HUDEP-2 (cell line): Measurements from ENCODE around the gene PTTG1IP.
A peak's percentile ranks its signal among the peaks of the same experiment; 100 is the strongest.

Source experiments
- DNase-seq, 76 experiments: peaks; one replicate each; lab custom pipeline; 2025; ENCODE audit not compliant: unreplicated experiment in 76 of 76; lab: John Stamatoyannopoulos, UW

Gene PTTG1IP

DNA sequence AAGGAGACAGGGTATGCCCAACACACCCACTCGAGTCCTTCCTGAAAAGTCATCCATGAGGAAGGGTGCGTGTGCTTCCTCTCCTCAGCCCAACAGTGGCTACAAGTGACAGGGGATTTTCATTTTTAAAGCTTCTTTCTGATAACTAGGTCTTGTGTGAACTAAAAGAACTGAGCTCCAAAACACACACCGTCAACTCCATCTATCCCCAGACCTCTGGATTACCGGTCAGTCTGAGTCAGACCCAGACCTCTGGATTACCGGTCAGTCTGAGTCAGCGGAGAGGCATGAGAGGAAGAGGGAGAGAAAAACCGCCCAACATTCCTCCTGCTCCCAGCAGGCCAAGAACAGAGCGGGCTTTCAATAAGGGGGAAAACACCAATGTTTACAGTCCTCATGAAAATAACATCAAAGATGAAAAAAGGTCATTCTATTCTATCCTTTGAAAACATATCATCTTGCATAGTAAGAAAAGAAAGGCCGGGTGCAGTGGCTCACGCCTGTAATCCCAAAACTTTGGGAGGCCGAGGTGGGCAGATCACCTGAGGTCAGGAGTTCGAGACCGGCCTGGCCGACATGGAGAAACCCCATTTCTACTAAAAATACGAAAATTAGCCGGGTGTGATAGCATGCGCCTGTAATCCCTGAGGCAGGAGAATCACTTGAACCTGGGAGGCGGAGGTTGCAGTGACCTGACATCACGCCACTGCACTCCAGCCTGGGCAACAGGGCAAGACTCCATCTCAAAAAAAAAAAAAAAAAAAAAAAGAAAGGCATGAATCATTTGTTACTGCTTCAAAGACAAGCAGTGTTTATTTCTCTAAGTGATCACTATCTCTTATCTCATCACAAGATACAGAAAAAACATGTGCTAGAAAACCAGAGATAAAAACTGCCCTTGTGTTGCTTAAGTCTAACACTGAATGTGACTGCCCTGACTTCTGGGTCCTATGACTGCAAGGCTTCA lies 3.4 kb downstream of the PTTG1IP start:
- peak in 17 of 76 experiments; percentile 13 to 69 (median 40) for DNase-seq

GRCh38 chr21:44868707-44869106 lies 4.8 kb downstream of the PTTG1IP start:
- DNase-seq, result peak in 1 of 76 experiments; percentile 33

DNA sequence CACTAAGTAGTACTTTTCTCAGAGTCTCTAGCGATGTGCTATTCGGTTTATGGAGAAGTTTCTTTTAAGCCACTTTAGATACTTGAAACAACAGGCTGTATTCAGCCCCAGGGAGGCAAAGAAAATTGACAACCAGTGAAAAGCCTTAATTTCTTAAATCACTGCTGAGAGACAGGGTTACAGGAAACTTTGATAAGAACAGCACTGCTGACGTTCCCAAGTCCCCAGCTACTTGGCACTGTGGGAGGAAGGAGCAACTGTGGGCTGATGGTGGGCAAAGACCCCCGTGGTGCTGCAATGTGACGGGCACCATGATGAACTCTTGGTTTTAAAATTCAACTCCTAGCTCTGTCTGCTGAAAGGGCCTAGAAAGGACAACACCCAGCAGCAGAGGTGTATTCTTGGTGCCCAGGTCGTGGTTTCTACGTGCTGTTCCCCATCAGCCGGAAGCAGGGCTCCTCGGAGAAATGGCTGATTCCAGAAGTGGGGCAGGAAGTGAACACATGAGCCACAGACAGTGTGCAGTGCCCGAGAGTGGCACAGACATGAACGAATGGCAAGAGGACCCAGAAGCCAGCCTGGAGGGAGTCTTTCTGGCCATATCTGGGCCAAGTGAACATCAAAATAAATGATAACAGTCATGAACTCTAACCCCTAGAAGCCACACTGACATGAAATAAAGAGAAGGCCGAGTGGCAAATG lies 5.3 kb downstream of the PTTG1IP start:
- no peak for DNase-seq

DNA sequence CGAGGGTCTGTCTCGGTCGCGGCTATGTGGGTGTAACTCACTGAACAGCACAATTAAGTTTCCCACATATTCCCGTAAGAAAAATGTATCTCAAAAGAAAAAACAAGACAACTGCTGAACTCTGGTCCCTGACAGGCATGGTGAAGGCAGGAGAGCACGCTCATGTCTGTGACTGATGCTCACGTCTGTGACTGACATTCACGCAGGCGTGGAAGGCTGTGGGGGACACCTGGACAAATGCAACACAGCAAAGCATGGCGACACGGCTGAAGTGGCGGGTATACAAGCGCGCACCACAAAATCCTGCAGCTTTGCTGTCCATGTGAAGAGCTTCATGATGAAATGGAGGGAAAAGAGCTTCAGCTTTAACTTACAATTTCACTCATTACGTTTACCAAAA lies 6.0 kb downstream of the PTTG1IP start:
- DNase-seq, result no peak

- DNase-seq, result no peak
Measured at GRCh38 chr21:44866780-44867179, 6.7 kb downstream of the PTTG1IP start.

GRCh38 chr21:44865561-44866280 lies 7.8 kb downstream of the PTTG1IP start:
- peak in 48 of 76 experiments; percentile 16 to 76 (median 41) for DNase-seq

- DNase-seq, result no peak
Measured at GRCh38 chr21:44862869-44863685, 10.4 kb downstream of the PTTG1IP start.

DNA sequence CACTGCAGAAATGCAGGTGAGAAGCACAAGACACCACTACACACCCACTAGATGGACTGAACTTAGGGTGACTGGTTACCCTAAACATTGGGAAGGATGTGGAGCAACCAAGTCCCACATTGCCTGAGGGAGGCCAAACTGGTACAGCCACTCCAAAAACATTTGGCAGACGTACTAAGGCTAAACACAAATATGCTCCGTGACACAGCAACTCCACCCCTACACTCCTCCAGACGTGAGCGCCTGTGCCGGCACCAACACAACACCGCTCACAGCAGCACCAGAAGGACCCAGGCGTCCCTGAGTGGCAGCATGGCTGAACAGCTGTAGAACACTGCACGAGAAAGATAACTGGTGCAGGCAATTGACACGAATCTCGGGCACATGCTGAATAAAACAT lies 14.7 kb downstream of the PTTG1IP start:
- DNase-seq, result no peak

GRCh38 chr21:44858291-44858690 lies 15.2 kb downstream of the PTTG1IP start:
- no peak for DNase-seq

DNA sequence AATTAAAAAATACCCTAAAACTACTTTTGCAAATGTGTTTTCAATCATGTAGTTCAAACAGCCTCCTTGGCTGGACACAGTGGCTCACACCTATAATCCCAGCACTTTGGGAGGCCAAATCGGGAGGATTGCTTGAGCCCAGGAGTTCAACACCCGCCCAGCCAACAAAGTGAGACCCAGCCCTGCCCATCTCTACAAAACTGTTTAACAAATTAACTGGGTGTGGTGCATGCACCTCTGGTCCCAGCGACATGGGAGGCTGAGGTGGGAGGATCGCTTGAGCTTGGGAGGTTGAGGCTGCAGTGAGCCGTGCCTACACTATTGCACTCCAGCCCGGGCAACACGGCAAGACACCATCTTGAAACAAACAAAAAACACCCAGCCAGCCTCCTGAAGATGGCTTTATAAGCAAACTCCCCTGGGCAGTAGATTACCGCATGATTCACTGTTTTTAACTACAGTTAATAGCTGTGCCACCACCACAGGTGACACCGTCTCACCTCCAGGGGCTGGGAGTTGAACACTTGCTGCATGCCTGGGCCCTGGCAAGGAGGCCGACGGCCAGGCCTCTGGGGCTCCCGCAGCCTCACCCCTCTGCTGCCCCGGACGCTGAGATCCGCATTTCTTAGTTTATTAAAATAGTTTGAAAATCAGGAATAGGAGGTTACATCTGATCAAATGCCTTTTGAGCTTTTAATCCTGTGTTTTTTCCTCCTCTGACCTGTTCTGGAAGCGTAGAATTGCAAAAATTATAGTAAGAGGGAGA lies 16.2 kb downstream of the PTTG1IP start:
- DNase-seq, result no peak

DNA sequence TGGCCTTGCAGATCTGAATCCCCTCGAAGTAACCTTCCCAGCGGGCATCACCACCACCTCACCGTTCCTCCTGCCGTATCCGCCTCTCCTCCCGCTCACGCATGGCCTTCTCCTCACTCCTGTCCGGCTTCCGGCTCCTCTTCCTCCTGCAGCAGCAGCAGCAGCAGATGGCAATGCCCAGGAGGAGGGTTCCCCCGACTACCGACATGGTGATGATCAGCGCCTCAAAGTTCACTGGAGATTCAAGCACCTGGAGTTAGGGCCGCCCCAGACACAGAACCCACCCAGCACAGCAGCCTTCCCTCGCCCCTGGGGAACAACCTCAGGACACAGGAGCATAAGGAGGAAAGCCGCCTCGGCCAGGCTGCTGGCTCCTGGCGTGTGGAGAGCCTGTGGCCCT lies 17.4 kb downstream of the PTTG1IP start:
- DNase-seq, result peak in 5 of 76 experiments; percentile 22 to 36 (median 28)

DNA sequence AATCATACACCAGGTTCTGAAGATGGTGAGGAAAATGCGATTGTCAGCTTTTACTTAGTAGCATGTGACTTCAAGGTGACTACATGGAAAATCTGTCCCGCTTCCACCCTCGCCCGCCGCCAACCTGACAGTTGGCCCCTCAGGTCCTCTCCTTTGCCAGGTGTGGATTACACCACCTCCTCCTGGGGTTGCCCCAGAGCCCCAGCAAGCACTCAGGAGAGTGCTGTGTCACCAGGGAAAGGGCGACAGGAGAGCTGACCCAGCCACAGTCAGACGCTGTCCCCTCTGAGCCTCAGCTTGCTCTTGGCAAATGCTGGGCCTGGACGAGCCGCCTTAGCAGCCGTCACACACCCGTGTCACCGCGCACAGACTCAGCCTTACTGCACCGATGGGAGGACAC lies 17.9 kb downstream of the PTTG1IP start:
- no peak for DNase-seq

GRCh38 chr21:44854664-44855446 lies 18.6 kb downstream of the PTTG1IP start:
- DNase-seq, result peak; percentile 91 to 100 (median 98)

DNA sequence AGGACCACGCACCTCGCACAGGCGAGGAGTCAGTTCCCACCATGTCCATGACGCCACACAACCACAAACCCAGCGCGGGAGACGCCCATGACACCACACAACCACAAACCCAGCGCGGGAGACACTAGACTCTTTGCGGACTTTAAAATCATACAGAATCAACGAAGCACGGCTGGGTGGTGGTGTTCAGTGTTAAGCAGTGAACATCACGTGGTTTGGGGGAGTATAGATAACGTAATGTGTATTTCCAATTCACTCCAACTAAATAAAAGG lies 19.2 kb downstream of the PTTG1IP start:
- DNase-seq, result peak in 73 of 76 experiments; percentile 57 to 97 (median 84)

DNA sequence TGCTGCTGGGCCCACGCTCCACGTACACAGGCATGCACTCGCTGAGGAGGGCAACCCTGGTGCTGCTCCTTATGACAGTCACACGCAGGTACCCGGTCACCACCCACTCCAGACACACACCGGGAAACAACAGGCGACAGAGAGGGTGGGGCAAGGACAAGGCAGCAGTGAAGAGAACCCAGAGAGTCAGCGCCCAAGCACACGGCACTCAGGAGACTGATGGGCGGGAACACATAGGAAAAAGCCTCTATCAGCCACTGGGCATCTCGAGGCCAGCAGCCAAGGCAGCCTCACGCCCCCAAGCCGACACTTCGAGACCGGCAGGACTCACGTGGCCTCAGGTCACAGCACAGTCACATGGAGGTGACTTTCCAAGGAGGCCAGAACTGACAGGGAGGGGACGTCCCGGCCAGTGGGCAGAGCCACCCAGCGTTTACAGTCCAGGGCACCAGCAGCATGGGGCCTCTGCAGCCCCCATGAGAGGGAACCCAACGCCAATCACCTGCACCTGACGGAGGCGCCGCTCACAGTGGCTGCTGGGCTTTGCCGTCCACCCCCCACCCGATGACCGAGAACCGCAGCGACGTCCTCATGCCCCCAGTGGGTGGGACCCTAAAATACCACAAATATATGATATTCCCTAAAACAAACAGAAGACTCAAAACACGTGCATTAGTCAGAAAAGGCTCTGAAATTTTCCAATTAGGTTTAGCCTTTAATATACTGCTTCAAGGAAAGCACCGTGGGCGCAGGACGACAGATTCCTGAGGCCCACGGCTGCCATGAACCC lies 19.7 kb downstream of the PTTG1IP start:
- DNase-seq, result peak in 75 of 76 experiments; percentile 71 to 97 (median 92)

DNA sequence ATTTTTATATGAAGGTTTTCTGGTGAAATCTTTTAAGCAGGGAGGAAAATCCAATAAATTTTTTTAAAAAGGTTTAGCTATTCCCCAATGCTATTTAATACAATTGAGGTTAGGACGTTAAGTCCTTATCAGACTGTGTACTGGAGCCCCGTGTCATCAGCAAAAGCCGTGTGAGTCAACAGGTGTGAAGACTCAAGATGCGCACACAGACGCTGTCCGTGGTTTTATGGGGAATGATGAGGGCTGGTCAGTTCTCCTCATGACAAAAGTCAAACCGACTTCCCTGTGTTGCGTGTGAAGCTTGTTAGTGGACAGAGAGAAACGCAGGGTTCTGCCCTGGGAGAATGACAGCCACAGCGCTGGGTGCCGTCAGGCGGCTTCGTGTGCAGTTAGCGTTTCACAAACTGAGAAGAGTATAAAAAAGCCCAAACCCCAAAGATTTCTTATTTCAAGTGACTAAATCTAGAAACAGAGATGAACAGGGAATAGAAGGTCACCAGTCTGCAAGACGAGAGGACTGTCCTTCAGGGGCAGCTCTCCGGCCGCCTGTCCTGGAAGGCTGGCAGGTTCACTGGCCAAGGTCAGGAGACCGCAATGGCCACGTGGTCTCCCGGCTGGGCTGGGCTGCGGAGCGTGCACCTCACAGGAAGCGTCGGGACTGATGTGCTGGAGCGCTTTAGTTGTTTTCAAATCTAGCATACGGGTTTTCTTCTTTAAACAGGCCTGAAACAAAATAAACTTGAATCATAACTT lies 22.4 kb downstream of the PTTG1IP start:
- no peak for DNase-seq

DNA sequence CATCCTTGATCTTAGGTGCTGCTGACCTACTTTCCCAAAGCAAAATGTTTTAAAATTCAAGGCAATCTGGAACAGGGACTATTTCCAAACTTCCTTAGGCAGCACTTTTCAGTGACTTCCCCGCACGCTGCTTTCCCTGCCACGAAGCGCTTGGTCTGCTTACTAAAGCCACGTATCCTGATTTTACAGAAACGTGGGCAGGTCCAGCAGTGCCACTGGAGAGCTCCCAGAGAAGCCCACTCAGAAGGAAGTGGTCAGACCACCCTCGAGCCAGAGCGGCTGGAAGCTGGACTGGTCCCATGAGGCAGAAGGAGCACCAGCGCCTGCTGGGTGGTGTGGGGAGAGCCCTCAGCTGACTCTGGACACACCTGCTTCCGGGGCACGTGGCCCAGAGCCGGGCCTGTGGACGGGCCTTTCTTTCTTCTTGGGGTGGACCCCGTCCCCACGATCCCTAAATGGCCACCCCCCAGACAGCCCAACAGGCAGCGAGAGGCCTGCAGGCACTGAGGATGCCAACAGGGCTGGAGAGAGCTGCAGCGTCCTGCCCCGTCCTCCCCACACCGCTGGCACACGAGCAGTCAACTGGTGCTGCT lies 23.2 kb downstream of the PTTG1IP start:
- DNase-seq, result no peak
